Glomerular visceral epithelial cell (primary cell): Measurements from ENCODE around the gene ADORA2B.
"Not testable (repeated sequence)": the region's sequence is repeated elsewhere in the genome, so short reads cannot be mapped to it uniquely, and the experiment has no call there.

Experiments used
- DNase-seq: peaks from one replicate; pipeline ENCODE4 v3.0.0-alpha.2; 2016; ENCODE audit errors: extremely low spot score

The ADORA2B gene

GRCh38 chr17:15921640-15922039 lies 23.3 kb upstream of the ADORA2B start:
- no peak for DNase-seq

DNA sequence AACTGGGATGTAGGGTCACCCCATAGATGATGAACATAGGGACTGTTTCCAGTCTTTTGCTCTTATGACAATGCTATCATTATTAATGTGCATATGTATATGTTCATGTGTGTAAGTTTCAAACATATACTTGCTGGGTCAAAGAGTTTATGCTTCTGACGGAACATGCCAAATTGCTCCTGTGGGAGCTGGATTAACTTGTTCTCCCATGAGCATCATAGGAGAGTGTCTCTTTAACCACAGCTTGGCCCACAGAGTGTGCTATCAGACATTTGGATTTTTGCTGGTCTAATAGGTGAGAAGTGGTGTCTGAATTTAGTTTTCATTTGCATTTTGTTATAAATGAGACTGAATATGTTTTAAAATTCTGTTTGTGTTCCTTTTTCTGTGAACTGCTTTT lies 22.3 kb upstream of the ADORA2B start:
- no peak for DNase-seq

GRCh38 chr17:15926039-15926740 lies 18.7 kb upstream of the ADORA2B start:
- DNase-seq = no peak

GRCh38 chr17:15928286-15928785 lies 16.6 kb upstream of the ADORA2B start:
- no peak for DNase-seq

DNA sequence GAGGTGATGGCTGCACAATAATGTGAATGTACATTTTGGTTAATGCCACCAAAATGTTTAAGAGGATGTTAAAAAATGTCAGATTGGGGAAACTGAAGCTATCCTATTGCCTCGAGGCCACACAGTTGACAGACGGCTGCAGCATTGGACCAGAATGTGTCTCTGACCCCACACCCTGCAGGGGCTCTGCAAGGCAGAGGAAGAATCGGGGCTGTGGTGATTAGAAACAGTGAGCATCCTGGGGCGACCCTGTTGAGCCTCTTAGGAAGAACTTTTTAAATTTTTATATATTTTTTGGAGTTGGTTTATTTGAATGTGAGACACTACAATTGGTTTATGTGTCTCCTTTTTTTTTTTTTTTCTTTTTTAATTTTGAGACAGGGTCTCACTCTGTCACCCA lies 15.0 kb upstream of the ADORA2B start:
- no peak for DNase-seq

GRCh38 chr17:15930426-15930825 lies 14.5 kb upstream of the ADORA2B start:
- DNase-seq = no peak

DNA sequence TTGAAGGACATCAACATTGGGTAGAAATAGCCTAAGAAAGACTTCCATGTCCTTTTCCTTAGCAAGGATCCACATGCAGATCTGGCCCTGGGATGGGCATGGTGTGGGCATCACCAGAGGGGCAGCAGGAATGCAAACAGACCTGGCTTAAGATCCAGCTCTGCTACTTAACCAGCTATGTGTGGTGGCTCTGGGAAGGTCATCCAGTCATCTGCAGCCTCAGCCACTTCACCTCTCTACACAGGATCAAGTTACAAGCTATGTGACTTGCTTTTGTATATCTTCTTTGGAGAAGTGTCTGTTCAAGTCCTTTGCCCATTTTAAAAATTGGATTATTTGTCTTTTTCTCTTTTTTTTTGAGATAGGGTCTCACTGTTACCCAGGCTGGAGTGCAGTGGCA lies 13.5 kb upstream of the ADORA2B start:
- no peak for DNase-seq

GRCh38 chr17:15934866-15935265 lies 10.1 kb upstream of the ADORA2B start:
- no peak for DNase-seq

- DNase-seq = no peak
Observed at GRCh38 chr17:15935891-15936290, 9.0 kb upstream of the ADORA2B start.

DNA sequence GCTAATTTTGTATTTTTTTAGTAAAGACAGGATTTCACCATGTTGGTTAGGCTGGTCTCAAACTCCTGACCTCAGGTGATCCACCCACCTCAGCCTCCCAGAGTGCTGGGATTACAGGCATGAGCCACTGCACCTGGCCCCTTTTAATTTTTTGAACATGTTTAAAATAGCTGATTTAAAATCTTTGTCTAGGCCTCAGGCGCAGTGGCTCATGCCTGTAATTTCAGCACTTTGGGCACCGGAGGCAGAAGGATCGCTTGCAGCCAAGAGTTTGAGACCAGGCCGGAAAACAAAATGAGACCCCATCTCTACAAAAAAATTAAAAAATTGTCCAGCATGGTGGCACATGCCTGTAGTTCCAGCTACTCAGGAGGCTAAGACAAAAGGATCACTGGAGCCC lies 8.4 kb upstream of the ADORA2B start:
- DNase-seq = not testable (repeated sequence)

GRCh38 chr17:15941781-15942180 lies 3.1 kb upstream of the ADORA2B start:
- DNase-seq = no peak

- no peak for DNase-seq
Observed at GRCh38 chr17:15942207-15942833, 2.6 kb upstream of the ADORA2B start.

DNA sequence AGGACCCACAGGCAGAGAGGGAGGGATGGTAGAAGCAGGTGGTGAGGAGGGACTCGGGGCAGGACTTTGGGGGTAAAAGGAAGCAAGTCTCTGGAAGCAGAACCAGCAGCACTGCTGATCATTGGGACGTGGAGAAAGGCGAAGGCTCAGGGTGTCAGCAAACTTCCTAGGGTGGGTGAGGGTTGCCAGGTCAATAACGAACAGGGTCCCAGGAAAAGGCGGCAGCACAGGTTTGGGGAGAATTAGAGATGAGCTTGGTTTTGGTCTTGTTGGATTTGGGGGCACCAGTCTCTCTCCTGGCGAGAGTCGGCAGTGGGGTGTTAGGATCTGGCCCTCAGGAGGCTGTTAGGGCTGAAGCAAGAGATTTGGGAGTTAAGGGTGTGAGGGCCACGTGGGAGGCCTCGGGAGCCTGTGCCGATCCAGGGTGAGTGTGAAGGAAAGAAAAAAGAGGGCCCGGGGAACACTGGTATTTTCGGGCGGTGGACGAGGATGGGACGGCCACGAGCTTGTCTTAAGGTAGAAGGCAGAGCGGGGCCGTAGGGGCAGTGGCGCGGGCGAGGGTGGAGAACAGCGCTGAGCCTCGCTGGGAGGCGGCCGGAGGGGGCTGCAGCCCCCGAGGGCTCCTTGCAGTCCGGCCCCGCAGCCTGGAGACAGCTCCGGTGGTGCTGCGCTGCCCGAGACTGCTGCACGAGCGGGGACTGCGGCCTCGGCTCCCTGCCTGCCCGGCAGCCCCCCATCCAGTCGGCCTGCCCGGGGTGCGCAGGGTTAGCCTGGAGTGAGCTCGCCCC lies 765 bp upstream of the ADORA2B start:
- DNase-seq = no peak

DNA sequence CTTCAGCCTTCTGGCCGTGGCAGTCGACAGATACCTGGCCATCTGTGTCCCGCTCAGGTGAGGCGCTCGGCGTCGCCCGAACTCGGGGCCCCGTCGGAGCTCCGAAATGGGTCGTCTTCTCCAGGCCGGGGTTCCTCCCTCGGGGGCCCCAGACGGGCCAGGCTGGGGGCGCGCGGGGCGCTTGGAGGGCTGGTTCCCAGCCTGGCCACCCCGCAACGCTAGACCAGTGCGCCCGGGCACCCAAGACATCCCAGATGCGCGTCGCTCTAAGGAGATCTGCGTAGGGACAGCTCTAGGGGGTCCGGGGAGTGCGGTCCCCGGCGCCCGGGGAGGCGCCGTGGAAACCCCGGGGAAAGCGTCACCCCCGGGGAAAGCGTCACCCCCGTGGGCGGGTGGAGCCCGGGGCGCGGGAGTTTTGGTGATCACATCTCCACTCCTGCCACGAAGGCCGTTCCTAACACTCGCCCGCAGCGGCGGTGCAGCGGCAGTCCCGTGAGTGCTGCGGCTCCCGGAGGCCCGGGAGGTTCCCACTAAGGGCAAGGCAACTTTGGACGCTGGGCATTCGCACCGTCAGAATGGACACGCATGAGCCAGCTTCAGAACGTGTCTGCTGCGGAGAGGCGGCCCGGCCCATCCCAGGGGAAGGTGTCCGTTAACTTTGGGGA lies 729 bp downstream of the ADORA2B start:
- DNase-seq = no peak

- no peak for DNase-seq
Observed at GRCh38 chr17:15946611-15947120, 1.7 kb downstream of the ADORA2B start.

DNA sequence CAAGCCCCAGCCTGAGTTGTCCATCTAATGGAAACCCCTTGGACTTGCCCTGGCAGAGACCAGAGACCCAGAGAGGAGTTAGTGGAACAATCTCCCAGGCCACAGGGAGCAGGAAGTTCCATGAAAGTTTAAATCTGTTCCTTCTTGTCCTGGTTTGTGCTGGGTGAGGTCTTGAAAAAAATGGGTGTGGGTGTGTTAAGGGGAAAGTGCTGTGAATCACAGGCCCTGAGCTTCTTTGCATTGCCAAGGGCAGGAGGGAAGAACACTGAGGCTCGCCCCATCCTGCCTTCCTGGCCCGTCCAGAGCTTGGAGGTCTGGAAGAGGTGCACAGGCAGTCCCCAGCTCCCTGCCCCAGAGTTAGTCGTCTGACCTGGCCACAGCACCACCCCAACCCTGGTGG lies 2.3 kb downstream of the ADORA2B start:
- DNase-seq = no peak

- DNase-seq = no peak
Observed at GRCh38 chr17:15947976-15948752, 3.2 kb downstream of the ADORA2B start.

DNA sequence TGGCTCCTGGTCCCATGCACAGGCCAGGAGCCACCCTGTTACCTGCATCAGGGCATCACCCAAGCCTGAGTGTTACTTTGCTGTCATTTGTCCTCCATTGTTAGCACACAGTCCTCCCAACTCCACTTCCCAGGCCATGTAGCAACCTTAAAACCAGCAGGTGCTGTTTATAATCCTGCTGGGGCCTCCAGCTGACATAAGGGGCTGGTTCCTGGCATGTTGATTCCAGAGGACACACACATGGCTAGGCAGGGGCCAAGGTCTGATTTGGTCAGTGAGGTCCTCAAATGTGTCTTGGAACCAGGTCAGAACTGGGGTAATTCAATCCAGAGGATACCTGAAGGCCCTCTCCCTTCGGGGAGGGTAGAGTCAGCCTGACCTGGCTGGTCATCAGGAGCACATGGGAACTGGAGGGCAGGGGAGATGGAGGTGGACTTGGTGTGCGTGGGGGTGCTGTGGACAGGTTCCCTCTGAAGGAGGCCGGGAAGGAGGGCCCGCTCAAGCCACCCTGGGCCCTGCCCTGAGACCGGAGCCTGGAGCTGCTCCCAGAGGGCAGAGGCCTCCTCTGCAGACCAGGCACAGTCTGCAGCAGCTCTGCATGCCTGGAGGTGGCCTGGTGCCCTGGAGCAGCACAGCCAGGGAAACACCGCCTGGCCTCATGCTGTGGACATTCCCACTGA lies 6.6 kb downstream of the ADORA2B start:
- DNase-seq = no peak

DNA sequence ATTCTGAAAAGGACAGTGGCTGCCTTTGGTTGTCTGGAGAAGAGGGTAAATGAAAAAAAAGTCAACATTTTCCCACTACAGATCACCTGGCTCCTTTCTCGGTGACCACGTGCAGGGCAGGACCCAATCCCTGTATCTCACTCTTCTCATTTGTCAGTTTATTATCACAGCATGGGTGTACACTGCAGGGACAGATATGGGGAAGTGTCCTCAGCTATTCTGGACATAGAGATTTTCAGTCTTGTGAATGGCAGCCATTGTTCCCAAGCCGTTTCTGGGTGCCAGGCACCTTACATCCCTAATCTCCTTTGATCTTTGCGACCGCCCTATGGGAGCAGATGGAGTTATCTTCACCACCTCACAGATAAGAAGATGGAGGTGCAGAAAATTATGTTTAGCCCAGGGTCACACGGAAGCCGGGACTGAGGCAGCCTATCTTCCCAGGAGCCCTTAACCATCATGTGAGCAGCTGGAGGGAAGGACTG lies 7.2 kb downstream of the ADORA2B start:
- no peak for DNase-seq
